Colonic mucosa (tissue), 4 donors: Measurements from ENCODE around the gene MICAL3. TPM values are rescaled to one million over a fixed set of nuclear protein-coding genes. Genes with fewer than 3 reads are reported as not detected.

Experiments
- DNase-seq: peaks from one replicate; pipeline ENCODE4 v3.0.0-alpha.2; 2020
- H3K27ac ChIP-seq: fragments of 200-600 bp; one replicate; pipeline ENCODE4 v1.8.0; 2021
- H3K27me3 ChIP-seq: fragments of 200-600 bp; one replicate; pipeline ENCODE4 v1.8.0; 2021
- H3K36me3 ChIP-seq: fragments of 200-600 bp; one replicate; pipeline ENCODE4 v1.8.0; 2021
- H3K4me1 ChIP-seq: fragments of 200-600 bp; one replicate; pipeline ENCODE4 v1.8.0; 2021; ENCODE audit warnings: mild to moderate bottlenecking
- H3K4me3 ChIP-seq: fragments of 200-600 bp; one replicate; pipeline ENCODE4 v1.8.0; 2021
- H3K9ac ChIP-seq, 2 donors: one replicate each; pipeline ENCODE4 v1.7.0; 2013; ENCODE audit warnings: control low read depth in 2 of 2, low read depth in 2 of 2, low read length in 2 of 2
- H3K9me3 ChIP-seq: fragments of 200-600 bp; one replicate; pipeline ENCODE4 v1.8.0; 2021
- CTCF ChIP-seq: fragments of 200-600 bp; IDR thresholded peaks from one replicate; pipeline ENCODE4 v1.8.0; 2022; ENCODE audit warnings: antibody characterized with exemption, mild to moderate bottlenecking
- intact Hi-C: fragments of 100-400 bp; cut with DNase I; formaldehyde crosslinking; loops from one replicate; pipeline ENCODE4 v1.14.1; 2022
- total RNA-seq, 2 donors: library from RNA; stranded (reverse); fragmentation: NEBNext Ultra II Directional in 1 of 2; extraction: Animal tissue kit (Norgen Biotek cat#: 25700) in 1 of 2; gene quantifications; one replicate each; pipeline ENCODE4 v1.2.1, GENCODE V29; 2021
- donor health status: healthy.
- donor health status: DM: no; HTN: no; CAD: no.
- donor health status: DM: no; HTN: no; CAD: no.

The MICAL3 gene
- total RNA-seq, 2 donors from 2014 or later: 72.5 to 84.5 TPM

- H3K27ac ChIP-seq: no peak overlapping the region
- no peak overlapping the region for H3K4me3 ChIP-seq
- no peak for TF ChIP-seq CTCF
- no peaks in the 10 kb centered on the region for H3K9me3 ChIP-seq
- no peaks in the 10 kb centered on the region for H3K4me1 ChIP-seq
- H3K36me3 ChIP-seq: no peaks in the 10 kb centered on the region
- no peaks in the 10 kb centered on the region for H3K27me3 ChIP-seq
- no peak for DNase-seq
- intact Hi-C loops: no loop called here
- no peak overlapping the region for H3K9ac ChIP-seq
Observed at GRCh38 chr22:17960011-17960410, 64.3 kb downstream of the MICAL3 start.

DNA sequence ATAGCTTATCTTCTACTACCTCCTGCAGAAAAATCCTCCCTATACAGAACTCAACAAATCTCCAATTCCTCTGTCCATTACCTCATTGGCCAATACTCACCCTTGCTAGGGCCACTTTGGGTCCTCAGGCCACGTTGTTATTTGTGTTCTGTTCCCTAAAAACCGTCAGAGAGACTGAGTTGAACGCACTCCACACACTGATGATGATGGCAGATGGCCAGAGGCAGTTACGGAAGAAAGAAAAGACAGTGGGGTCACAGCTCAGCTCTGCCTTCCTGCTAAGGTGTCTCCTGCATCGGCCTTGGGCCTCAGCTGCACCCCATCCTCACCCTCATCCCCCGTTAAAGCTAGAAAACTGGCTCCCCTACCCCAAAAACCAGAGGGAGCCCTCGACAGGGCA lies 66.2 kb downstream of the MICAL3 start:
- Histone ChIP-seq H3K4me3 (no peak overlapping the region), H3K36me3 (no peaks in the 10 kb centered on the region), H3K27me3 (no peaks in the 10 kb centered on the region), H3K9me3 (no peaks in the 10 kb centered on the region), H3K9ac (no peak overlapping the region), H3K27ac (no peak overlapping the region), H3K4me1 (no peaks in the 10 kb centered on the region)
- no peak for TF ChIP-seq CTCF
- intact Hi-C loops: no loop called here
- no peak for DNase-seq

DNA sequence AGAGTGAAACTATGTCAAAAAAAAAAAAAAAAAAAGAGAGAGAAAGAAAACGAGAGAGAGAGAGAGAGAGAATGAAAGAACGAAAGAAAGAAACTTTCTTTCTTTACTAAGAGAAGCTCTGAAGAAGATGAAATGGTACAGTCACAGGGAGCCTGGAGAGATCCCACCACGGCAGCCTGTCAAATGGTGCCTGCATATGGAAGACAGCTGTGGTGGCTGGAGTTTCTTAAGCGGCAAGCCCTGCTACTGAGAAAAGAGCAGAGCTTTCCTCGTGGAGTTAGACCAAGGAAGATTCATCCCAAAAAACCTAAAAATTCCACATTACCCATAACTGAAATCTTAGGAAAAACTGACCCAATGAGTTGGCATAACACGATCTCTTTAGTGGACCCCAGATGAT lies 66.7 kb downstream of the MICAL3 start:
- Histone ChIP-seq H3K27me3 (no peaks in the 10 kb centered on the region), H3K27ac (no peak overlapping the region), H3K9ac (no peak overlapping the region), H3K36me3 (no peaks in the 10 kb centered on the region), H3K4me1 (no peaks in the 10 kb centered on the region), H3K9me3 (no peaks in the 10 kb centered on the region), H3K4me3 (no peak overlapping the region)
- TF ChIP-seq CTCF: no peak
- DNase-seq: no peak
- intact Hi-C loops: no loop called here

GRCh38 chr22:17957204-17957603 lies 67.2 kb downstream of the MICAL3 start:
- intact Hi-C loops: no loop called here
- no peaks in the 10 kb centered on the region for H3K9me3 ChIP-seq
- no peak overlapping the region for H3K9ac ChIP-seq
- TF ChIP-seq CTCF: no peak
- no peak overlapping the region for H3K4me3 ChIP-seq
- no peak for DNase-seq
- no peaks in the 10 kb centered on the region for H3K27me3 ChIP-seq
- H3K4me1 ChIP-seq: no peaks in the 10 kb centered on the region
- no peaks in the 10 kb centered on the region for H3K36me3 ChIP-seq
- H3K27ac ChIP-seq: no peak overlapping the region

DNA sequence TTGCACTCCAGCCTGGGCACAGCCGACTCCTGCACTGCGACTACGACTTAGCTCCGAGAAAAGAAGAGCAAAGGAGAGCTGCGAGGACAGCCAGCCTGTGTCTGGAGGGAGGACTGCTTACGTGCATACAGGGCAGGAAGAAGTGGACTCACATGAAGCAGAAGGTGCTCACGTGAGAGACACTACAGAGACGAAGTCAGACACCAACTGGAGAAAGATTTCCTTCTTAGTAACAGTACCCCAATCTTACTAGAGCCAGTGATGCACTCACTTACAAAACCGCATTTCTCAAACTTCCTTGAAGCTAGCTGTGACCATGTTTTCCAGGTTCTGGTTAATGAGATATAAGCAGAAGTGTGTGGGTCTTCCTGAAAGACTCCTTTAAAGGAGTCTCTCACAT lies 67.7 kb downstream of the MICAL3 start:
- H3K9me3 ChIP-seq: no peaks in the 10 kb centered on the region
- no peaks in the 10 kb centered on the region for H3K36me3 ChIP-seq
- H3K4me1 ChIP-seq: no peaks in the 10 kb centered on the region
- no peak overlapping the region for H3K4me3 ChIP-seq
- H3K27ac ChIP-seq: no peak overlapping the region
- no peak overlapping the region for H3K9ac ChIP-seq
- intact Hi-C loops: no loop called here
- TF ChIP-seq CTCF: no peak
- no peak for DNase-seq
- no peaks in the 10 kb centered on the region for H3K27me3 ChIP-seq
